Kidney tubule cell (primary cell): Measurements from ENCODE around the gene BICD1.

Experiments
- DNase-seq: peaks from one replicate; pipeline ENCODE4 v3.0.0-alpha.2; 2018; ENCODE audit warnings: low spot score

BICD1 gene

GRCh38 chr12:32344047-32344446, 237.4 kb downstream of the BICD1 start:
- DNase-seq, result no peak

- no peak for DNase-seq
Observed at GRCh38 chr12:32353540-32353939, 246.9 kb downstream of the BICD1 start.

- DNase-seq, result no peak
Observed at GRCh38 chr12:32357601-32358249, 251.1 kb downstream of the BICD1 start.

- no peak for DNase-seq
Observed at GRCh38 chr12:32360956-32361355, 254.3 kb downstream of the BICD1 start.

GRCh38 chr12:32362892-32363291, 256.2 kb downstream of the BICD1 start:
- DNase-seq, result no peak

DNA sequence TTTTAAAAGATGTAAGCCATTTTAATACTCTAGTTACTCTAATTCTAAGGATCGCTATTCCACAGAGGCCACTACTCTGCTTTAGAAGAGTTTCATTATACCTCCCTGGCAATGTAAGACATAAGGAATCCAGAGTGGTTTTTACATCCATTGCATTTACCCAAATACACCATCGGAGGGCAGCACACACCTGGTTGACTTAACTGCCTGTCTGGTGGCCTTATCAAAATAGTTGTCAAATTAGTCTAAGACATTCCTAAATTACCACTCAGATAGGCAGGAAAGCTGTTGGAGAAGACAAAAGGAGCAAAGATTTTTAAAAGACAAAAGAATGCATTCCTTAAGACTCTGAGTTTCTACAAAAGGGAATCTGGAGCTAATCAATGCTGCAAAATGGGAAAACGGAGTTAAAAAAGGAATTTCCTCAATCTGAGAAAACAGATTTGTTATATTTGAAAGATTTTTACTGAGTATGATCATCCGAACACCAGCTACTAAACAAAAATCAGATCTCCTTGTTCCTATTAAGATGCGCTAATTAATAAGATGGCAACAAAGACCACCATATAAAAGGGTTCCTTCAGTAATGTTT, 258.9 kb downstream of the BICD1 start:
- DNase-seq, result peak; percentile 75

DNA sequence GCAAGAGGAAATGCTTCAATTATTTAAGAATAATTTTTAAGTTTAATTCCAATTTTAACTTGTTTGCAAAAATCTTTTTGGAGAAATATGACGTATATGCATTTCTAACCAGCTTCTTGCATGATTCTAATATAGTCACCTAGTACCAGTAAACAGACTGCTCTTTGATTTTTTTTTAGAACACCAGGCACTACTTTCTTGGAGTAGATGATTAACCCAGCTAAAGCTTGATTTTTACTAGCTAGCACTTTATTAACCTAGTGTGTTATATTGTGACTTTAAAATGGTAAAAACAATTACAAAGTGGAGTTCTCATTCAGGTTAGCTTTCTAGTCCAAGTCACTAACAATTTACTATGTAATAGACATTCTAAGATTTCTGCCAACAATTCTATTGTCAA, 260.1 kb downstream of the BICD1 start:
- peak; percentile 30 for DNase-seq

DNA sequence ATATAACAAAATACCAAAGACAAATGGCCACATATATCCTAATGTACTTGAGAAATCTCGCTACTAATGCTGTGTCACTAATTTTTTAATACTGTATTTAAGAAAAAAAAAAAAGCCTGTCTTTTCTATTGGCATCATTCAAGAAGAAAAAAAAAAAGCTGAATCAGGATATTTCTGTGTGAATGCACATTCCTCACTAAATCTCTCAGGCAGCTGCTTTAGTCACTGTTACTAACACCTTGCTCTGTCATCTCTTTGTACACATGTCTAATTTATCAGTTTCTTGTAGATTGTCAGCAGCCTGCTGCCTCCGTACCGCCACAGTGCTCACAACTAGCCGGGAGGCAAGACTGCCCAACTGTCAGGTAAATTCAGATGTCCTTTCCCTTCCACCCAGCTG, 260.7 kb downstream of the BICD1 start:
- DNase-seq, result peak; percentile 49

GRCh38 chr12:32369202-32369601, 262.6 kb downstream of the BICD1 start:
- no peak for DNase-seq

- DNase-seq, result no peak
Observed at GRCh38 chr12:32377344-32378055, 270.9 kb downstream of the BICD1 start.

- no peak for DNase-seq
Observed at GRCh38 chr12:32379213-32379612, 272.6 kb downstream of the BICD1 start.

DNA sequence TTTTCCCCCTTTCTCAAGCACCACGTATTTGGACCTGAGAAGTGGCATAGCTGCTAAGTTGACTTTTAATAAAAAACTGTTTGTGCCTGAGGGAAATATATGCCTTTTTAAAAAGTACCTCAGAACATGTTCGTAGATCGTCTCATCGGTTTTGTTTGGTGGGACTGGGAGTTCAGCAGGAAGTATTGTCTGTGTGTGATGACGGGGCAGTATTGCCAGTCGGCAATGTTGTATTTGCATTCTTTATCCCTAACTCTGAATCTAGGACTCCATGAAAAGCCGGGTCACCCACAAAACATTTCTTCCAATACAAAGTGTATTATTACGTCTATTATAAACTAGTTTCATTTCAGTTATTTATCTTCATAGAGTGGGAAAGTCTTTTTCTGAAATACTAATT, 273.0 kb downstream of the BICD1 start:
- no peak for DNase-seq

DNA sequence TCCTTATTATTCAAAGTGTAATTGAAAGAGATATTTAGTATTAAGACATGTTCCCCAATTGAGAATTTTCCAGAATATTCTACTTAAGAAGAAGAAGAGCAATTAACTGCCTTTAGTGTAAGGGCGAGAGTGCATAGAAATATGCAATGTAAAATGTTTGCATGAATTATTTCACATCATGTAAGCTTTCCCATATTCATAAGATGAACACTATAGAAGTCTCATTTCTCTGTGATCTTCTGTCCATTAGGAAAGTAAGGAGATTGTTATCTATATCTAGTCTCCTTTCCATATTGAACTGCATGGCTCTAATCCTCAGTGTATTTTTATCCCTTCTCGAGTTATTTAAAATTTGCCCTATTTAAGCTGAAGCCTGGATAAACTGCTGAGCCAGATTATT, 275.6 kb downstream of the BICD1 start:
- no peak for DNase-seq

GRCh38 chr12:32390572-32391219, 284.0 kb downstream of the BICD1 start:
- peak; percentile 57 for DNase-seq

GRCh38 chr12:32395026-32395425, 288.4 kb downstream of the BICD1 start:
- DNase-seq, result no peak

DNA sequence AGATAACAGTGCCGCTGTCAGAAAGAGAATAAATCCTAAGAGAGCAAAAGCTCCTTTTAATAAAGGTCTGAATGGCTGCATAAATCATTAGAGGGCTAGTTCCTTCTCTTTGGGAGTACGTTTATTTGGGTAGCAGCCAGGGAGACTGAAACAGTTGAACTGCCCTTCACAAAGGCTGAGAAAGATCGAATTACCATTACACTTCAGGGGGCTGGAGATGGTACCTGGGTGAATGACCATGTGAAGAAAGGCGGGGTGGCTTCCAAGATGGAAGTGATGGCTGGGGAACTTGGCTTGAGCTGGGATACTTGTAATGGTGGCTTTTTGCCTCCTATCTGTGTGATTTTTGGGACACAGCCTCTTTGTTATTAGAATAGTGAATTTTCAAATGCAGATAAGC, 291.0 kb downstream of the BICD1 start:
- DNase-seq, result no peak

GRCh38 chr12:32398181-32398580, 291.5 kb downstream of the BICD1 start:
- DNase-seq, result no peak

- DNase-seq, result no peak
Observed at GRCh38 chr12:32398816-32399369, 292.2 kb downstream of the BICD1 start.

DNA sequence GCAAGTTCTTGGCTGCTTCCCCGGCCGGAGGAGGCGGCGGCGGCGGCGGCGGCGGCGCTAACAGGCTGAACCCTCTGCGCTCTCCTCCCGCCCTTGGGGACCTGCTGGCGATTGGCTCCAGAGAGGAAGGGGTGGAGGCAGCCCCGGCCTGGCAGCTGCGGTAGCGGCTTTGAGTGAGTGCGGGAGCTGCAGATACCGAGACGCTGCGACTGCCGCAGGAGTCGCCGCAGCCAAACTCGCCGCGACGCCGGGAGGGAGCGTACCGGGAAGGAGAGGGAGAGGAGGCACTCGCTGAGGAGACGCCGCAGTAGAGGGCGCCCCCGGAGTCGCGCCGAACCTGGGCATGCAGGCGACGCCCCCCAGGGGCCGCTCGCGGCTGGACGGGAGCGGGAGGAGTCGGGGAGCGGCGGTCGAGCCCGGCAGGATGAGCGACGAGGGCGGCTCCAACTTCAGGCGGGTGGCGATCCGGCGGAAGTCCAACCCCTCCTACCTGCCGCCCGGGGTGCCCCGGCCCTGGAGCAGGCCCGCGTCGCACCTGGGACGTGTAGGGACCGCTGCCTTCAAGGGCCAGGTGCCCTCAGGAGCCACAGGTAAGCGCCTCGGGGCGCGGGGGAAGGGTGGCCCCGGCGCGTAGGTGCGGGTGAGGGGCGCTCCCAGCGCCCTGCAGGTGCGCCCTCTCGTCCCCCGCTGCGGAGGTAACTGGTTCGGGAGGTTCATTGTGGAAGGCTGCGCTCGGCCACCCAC, 292.9 kb downstream of the BICD1 start, which contains the start of gene FGD4:
FGD4 (plus strand) TSS at position 189 of the 744 bp plus-strand sequence.
- peak; percentile 93 for DNase-seq

DNA sequence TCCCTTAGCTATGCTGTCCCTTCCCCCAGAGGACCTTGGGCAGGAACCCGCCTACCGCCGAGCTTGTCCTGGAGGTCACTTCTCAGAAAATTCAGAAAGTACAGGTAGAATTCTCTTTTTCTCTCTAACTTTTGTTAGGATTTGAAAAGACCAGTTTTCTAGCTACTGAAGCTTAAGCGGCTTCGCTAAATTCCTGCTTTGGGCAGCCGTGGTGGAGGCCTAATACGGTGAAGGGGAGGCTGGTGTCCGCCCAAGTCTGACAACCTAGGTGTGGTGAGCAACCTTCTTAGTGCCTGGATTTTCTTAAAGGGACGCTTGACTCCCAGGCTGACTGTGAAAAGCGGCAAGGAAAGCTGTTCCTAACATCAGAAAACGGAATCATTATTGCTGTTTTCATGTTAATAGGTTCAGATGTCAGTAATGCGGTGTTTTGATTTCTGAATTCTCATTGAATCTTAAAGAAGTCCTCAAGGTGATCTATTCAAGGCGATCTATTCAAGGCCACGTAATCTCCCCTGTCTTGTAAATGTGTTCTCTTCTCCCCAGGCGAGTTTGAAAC, 293.5 kb downstream of the BICD1 start:
- DNase-seq, result peak; percentile 61

DNA sequence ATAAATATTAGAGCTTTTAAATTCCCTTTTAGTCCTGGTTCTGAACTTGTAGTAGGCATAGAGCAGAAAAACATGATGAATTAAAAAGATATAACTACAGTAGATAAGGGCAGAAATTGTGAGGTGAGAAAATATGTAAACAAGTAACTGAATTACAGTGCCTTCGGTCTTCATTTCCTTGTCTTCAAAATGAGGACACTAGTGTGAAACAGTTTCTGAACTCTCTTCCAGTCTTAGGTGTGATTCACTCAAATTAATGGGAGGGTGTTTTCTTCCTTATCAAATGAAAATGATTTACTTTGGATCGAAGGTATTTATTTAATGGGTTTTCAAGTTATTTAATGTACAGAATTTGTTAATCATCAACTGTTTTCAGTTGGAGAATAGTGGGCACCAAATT, 294.2 kb downstream of the BICD1 start:
- DNase-seq, result peak; percentile 47
